SK-N-SH (cell line): ENCODE results near the gene EVC2.

Source experiments
- CTCF ChIP-seq: fragments of 200-600 bp; sonication (generic); IDR thresholded peaks from 2 replicates; pipeline ENCODE4 v1.6.1; 2017; ENCODE audit warnings: antibody characterized with exemption, mild to moderate bottlenecking, moderate library complexity
- FOSL2 ChIP-seq: IDR thresholded peaks from 2 replicates; pipeline ENCODE4 v1.4.0; 2012; ENCODE audit warnings: low read depth, mild to moderate bottlenecking, moderate library complexity, borderline replicate concordance
- JUND ChIP-seq: IDR thresholded peaks from 2 replicates; pipeline ENCODE4 v1.4.0; 2012
- NRF1 ChIP-seq: IDR thresholded peaks from 2 replicates; pipeline ENCODE4 v1.6.1; 2012; ENCODE audit warnings: low read depth, mild to moderate bottlenecking, low read length
- SMC3 ChIP-seq: IDR thresholded peaks from 2 replicates; pipeline ENCODE4 v1.6.1; 2012; ENCODE audit warnings: low read depth, low read length, improper control_type of control experiment
- TCF12 ChIP-seq: IDR thresholded peaks from 2 replicates; pipeline ENCODE4 v1.4.0; 2012
- TEAD4 ChIP-seq: IDR thresholded peaks from 2 replicates; pipeline ENCODE4 v1.4.0; 2012; ENCODE audit warnings: mild to moderate bottlenecking, borderline replicate concordance; ENCODE audit not compliant: insufficient read depth

- TF ChIP-seq TCF12 (no peak), TEAD4 (no peak), CTCF (no peak), JUND (no peak), FOSL2 (no peak), NRF1 (no peak), SMC3 (no peak)
Measured at GRCh38 chr4:5742388-5742787, 34.0 kb upstream of the EVC2 start.
